Subcutaneous abdominal adipose tissue (tissue), 5 donors: ENCODE results near the gene SEMA4B.
A peak's percentile ranks its signal among the peaks of the same experiment; 100 is the strongest.
"Not testable (repeated sequence)": the region's sequence is repeated elsewhere in the genome, so short reads cannot be mapped to it uniquely, and the experiment has no call there.

Source experiments
- H3K27ac ChIP-seq: one replicate; pipeline ENCODE4 v1.7.0; 2013; ENCODE audit warnings: low read depth, mild to moderate bottlenecking, inconsistent platforms, low read length, moderate library complexity
- H3K27me3 ChIP-seq, 5 donors: one replicate each; pipeline ENCODE4 v1.7.0; 2013; ENCODE audit warnings: low read length in 5 of 5, inconsistent platforms in 1 of 5; ENCODE audit not compliant: control insufficient read depth in 5 of 5, insufficient read depth in 4 of 5
- H3K36me3 ChIP-seq, 5 donors: one replicate each; pipeline ENCODE4 v1.7.0; 2013; ENCODE audit warnings: low read length in 5 of 5; ENCODE audit not compliant: control insufficient read depth in 5 of 5, insufficient read depth in 5 of 5
- H3K4me1 ChIP-seq, 5 donors: one replicate each; pipeline ENCODE4 v1.7.0; 2013; ENCODE audit warnings: low read length in 5 of 5, mild to moderate bottlenecking in 3 of 5, moderate library complexity in 1 of 5; ENCODE audit not compliant: control insufficient read depth in 5 of 5, insufficient read depth in 5 of 5
- H3K4me3 ChIP-seq, 5 donors: one replicate each; pipeline ENCODE4 v1.7.0; 2013; ENCODE audit warnings: low read length in 5 of 5, low read depth in 1 of 5
- H3K9ac ChIP-seq, 5 donors: one replicate each; pipeline ENCODE4 v1.7.0; 2013; ENCODE audit warnings: low read length in 5 of 5, mild to moderate bottlenecking in 4 of 5, moderate library complexity in 3 of 5
- H3K9me3 ChIP-seq, 5 donors: one replicate each; pipeline ENCODE4 v1.7.0; 2013; ENCODE audit warnings: low read length in 5 of 5; ENCODE audit not compliant: control insufficient read depth in 5 of 5
- donor health status: healthy.
- donor health status: healthy.
- donor health status: healthy.
- donor health status: healthy.
- donor health status: healthy.

Gene SEMA4B

GRCh38 chr15:90164239-90164638 is 36.9 kb upstream of the SEMA4B start:
- not testable (repeated sequence) for H3K27ac ChIP-seq, H3K9me3 ChIP-seq, H3K36me3 ChIP-seq, H3K9ac ChIP-seq, H3K4me1 ChIP-seq, H3K27me3 ChIP-seq, H3K4me3 ChIP-seq

DNA sequence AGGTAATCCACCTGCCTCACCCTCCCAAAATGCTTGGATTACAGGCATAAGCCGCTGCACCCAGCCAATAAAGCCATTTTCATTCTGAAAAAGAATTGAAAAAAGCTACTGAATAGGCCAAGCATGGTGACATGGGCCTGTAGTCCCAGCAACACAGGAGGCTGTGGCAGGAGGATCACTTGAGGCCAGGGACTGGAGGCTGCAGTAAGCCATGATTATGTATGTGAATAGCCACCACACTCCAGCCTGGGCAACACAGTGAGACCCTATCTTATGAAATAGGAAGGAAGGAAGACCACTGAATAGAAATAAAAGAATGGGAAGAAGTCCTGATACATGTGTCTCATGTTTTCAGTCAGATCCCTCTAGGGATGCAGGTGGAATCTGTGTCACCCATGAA is 36.0 kb upstream of the SEMA4B start:
- no peaks in the 10 kb centered on the region for H3K27me3 ChIP-seq
- H3K36me3 ChIP-seq, result no peaks in the 10 kb centered on the region
- H3K4me1 ChIP-seq, result no peaks in the 10 kb centered on the region
- no peak overlapping the region for H3K4me3 ChIP-seq
- no peak overlapping the region for H3K27ac ChIP-seq
- no peak overlapping the region for H3K9ac ChIP-seq
- no peaks in the 10 kb centered on the region for H3K9me3 ChIP-seq

- Histone ChIP-seq H3K36me3 (no peaks in the 10 kb centered on the region), H3K27me3 (no peaks in the 10 kb centered on the region), H3K9ac (no peak overlapping the region), H3K4me3 (no peak overlapping the region), H3K27ac (no peak overlapping the region), H3K4me1 (no peaks in the 10 kb centered on the region), H3K9me3 (no peaks in the 10 kb centered on the region)
These were observed 35.3 kb upstream of the SEMA4B start for GRCh38 chr15:90165659-90166489.

DNA sequence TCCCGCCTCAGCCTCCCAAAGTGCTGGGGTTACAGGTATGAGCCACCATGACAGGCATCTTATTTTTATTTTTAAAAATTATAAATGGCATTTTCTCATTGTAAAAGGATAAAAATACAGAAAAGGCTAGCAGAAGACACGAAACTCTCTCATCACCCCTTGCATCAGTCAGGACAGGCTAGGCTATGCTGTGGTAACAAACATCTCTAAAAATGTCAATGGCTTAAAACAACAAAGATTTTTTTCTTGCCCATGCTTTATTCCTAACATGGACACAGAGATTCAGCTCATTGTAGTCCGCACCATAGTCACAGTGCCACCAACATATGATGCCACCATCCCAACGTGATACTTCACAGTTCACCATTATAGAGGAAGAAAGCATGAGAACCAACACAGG is 34.0 kb upstream of the SEMA4B start:
- no peaks in the 10 kb centered on the region for H3K36me3 ChIP-seq
- no peaks in the 10 kb centered on the region for H3K4me1 ChIP-seq
- H3K9me3 ChIP-seq, result no peaks in the 10 kb centered on the region
- no peak overlapping the region for H3K9ac ChIP-seq
- H3K27ac ChIP-seq, result no peak overlapping the region
- no peak overlapping the region for H3K4me3 ChIP-seq
- H3K27me3 ChIP-seq, result no peaks in the 10 kb centered on the region

GRCh38 chr15:90171623-90172022 is 29.5 kb upstream of the SEMA4B start:
- no peaks in the 10 kb centered on the region for H3K9me3 ChIP-seq
- no peak overlapping the region for H3K9ac ChIP-seq
- no peaks in the 10 kb centered on the region for H3K27me3 ChIP-seq
- H3K4me1 ChIP-seq, result peaks cover 0 to 12% (median 7%) of the 10 kb centered on the region in 5 donors
- no peaks in the 10 kb centered on the region for H3K36me3 ChIP-seq
- no peak overlapping the region for H3K27ac ChIP-seq
- H3K4me3 ChIP-seq, result no peak overlapping the region

GRCh38 chr15:90173372-90173771 is 27.8 kb upstream of the SEMA4B start:
- Histone ChIP-seq H3K27ac (no peak overlapping the region), H3K9me3 (no peaks in the 10 kb centered on the region)

GRCh38 chr15:90174140-90174875 is 26.8 kb upstream of the SEMA4B start:
- Histone ChIP-seq H3K4me3 (peak overlapping the region in 1 of 5 donors; percentile 30), H3K27ac (peak overlapping the region; percentile 23), H3K9ac (no peak overlapping the region)

More at GRCh38 chr15:90173372-90173771, 27.8 kb upstream of the SEMA4B start:
- no peak overlapping the region for H3K4me3 ChIP-seq
- no peak overlapping the region for H3K9ac ChIP-seq
- H3K4me1 ChIP-seq, result peaks cover 0 to 12% (median 7%) of the 10 kb centered on the region in 5 donors
- H3K27me3 ChIP-seq, result no peaks in the 10 kb centered on the region
- no peaks in the 10 kb centered on the region for H3K36me3 ChIP-seq

GRCh38 chr15:90177012-90177411 is 24.1 kb upstream of the SEMA4B start:
- H3K36me3 ChIP-seq, result no peaks in the 10 kb centered on the region
- no peak overlapping the region for H3K4me3 ChIP-seq
- no peak overlapping the region for H3K27ac ChIP-seq
- H3K27me3 ChIP-seq, result no peaks in the 10 kb centered on the region
- no peak overlapping the region for H3K9ac ChIP-seq
- no peaks in the 10 kb centered on the region for H3K9me3 ChIP-seq
- H3K4me1 ChIP-seq, result peaks cover 0 to 12% (median 7%) of the 10 kb centered on the region in 5 donors

More at GRCh38 chr15:90174140-90174875, 26.8 kb upstream of the SEMA4B start:
- no peaks in the 10 kb centered on the region for H3K27me3 ChIP-seq
- no peaks in the 10 kb centered on the region for H3K9me3 ChIP-seq
- H3K36me3 ChIP-seq, result no peaks in the 10 kb centered on the region
- peaks cover 0 to 12% (median 7%) of the 10 kb centered on the region in 5 donors for H3K4me1 ChIP-seq

GRCh38 chr15:90178468-90179435 is 22.4 kb upstream of the SEMA4B start:
- Histone ChIP-seq H3K4me1 (peaks cover 0 to 12% (median 9%) of the 10 kb centered on the region in 5 donors), H3K4me3 (no peak overlapping the region), H3K36me3 (no peaks in the 10 kb centered on the region), H3K9ac (no peak overlapping the region), H3K27ac (no peak overlapping the region), H3K27me3 (no peaks in the 10 kb centered on the region), H3K9me3 (no peaks in the 10 kb centered on the region)
